Osteocyte (in vitro differentiated cells): Measurements from ENCODE around the gene TIMD4. TPM values are rescaled to one million over a fixed set of nuclear protein-coding genes. Genes with fewer than 3 reads are reported as not detected.
"Not testable (repeated sequence)": the region's sequence is repeated elsewhere in the genome, so short reads cannot be mapped to it uniquely, and the experiment has no call there.

Experiments
- DNase-seq: peaks from one replicate; pipeline ENCODE4 v3.0.0; 2021; ENCODE audit warnings: mixed read lengths; ENCODE audit not compliant: unreplicated experiment; ENCODE audit errors: extremely low spot score
- H3K27ac Mint-ChIP-seq: one replicate; pipeline ENCODE4 v1.8.0; 2021; ENCODE audit warnings: mild to moderate bottlenecking, mixed read lengths; ENCODE audit not compliant: unreplicated experiment
- H3K27me3 Mint-ChIP-seq: one replicate; pipeline ENCODE4 v1.8.0; 2021; ENCODE audit warnings: mixed read lengths; ENCODE audit not compliant: unreplicated experiment
- H3K36me3 Mint-ChIP-seq: one replicate; pipeline ENCODE4 v1.8.0; 2021; ENCODE audit warnings: mixed read lengths; ENCODE audit not compliant: unreplicated experiment
- H3K4me1 Mint-ChIP-seq: one replicate; pipeline ENCODE4 v1.8.0; 2021; ENCODE audit warnings: mixed read lengths; ENCODE audit not compliant: unreplicated experiment
- H3K4me3 Mint-ChIP-seq: one replicate; pipeline ENCODE4 v1.8.0; 2021; ENCODE audit warnings: mild to moderate bottlenecking, moderate library complexity, mixed read lengths; ENCODE audit not compliant: unreplicated experiment
- H3K9me3 Mint-ChIP-seq: one replicate; pipeline ENCODE4 v1.8.0; 2021; ENCODE audit warnings: mixed read lengths; ENCODE audit not compliant: unreplicated experiment
- CTCF ChIP-seq: fragments of 200-600 bp; sonication (generic); IDR thresholded peaks from 2 replicates; pipeline ENCODE4 v1.5.0; 2021; ENCODE audit warnings: antibody characterized with exemption, mild to moderate bottlenecking, moderate library complexity
- total RNA-seq: library from RNA; stranded (reverse); gene quantifications from 2 replicates; pipeline ENCODE4 v1.2.1, GENCODE V29; 2021

The TIMD4 gene
- total RNA-seq, 1 donor from 2014 or later: not detected

DNA sequence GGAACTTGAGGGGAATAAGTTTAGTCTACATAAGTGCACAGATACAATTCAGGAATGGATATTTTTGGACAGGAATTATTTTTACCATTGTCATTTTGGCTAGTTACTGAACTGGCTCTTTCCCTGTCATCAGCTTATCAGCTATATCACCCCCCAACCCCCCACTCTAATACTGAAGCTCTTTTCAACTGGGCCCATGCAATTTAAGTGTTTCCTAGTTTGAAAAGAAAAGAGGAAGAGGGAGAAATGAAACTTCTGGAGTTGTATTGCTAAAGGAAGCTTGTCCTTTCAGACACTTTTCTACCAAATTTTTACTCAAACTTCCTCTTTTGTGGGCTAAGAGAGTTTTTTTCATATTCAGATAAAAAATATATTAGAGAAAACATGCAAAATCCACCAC is 18.5 kb upstream of the TIMD4 start:
- H3K27ac Mint-ChIP-seq: no peak overlapping the region
- no peaks in the 10 kb centered on the region for H3K4me1 Mint-ChIP-seq
- TF ChIP-seq CTCF: no peak
- DNase-seq: no peak
- H3K9me3 Mint-ChIP-seq: no peaks in the 10 kb centered on the region
- H3K36me3 Mint-ChIP-seq: no peaks in the 10 kb centered on the region
- H3K4me3 Mint-ChIP-seq: no peak overlapping the region
- H3K27me3 Mint-ChIP-seq: no peaks in the 10 kb centered on the region

DNA sequence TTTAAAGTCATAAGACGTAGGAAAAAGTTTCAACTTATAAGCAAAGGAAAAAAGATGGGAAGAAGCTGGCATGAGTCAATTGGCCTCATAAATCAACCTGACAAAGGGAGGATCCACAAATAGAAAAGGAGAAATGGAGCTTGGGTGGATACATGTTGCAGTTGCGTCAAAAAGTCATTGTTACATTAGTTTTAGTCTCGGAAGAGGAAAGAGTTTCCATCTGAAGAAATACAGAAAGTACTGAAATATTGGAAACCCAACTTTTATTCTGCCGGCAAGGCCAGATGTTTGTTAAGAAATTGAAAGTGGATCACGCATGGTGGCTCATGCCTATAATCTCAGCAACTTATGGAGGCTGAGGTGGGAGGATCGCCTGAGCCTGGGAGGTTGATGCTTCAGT is 11.3 kb upstream of the TIMD4 start:
- Mint-ChIP-seq H3K27ac (no peak overlapping the region), H3K9me3 (peaks cover 7% of the 10 kb centered on the region), H3K27me3 (no peaks in the 10 kb centered on the region), H3K4me1 (no peaks in the 10 kb centered on the region), H3K4me3 (no peak overlapping the region), H3K36me3 (no peaks in the 10 kb centered on the region)
- no peak for TF ChIP-seq CTCF
- DNase-seq: no peak

GRCh38 chr5:156971848-156972525 is 9.0 kb upstream of the TIMD4 start:
- TF ChIP-seq CTCF: no peak
- H3K27me3 Mint-ChIP-seq: no peaks in the 10 kb centered on the region
- no peaks in the 10 kb centered on the region for H3K36me3 Mint-ChIP-seq
- H3K4me3 Mint-ChIP-seq: no peak overlapping the region
- DNase-seq: no peak
- H3K9me3 Mint-ChIP-seq: peaks cover 7% of the 10 kb centered on the region
- H3K27ac Mint-ChIP-seq: no peak overlapping the region
- no peaks in the 10 kb centered on the region for H3K4me1 Mint-ChIP-seq

DNA sequence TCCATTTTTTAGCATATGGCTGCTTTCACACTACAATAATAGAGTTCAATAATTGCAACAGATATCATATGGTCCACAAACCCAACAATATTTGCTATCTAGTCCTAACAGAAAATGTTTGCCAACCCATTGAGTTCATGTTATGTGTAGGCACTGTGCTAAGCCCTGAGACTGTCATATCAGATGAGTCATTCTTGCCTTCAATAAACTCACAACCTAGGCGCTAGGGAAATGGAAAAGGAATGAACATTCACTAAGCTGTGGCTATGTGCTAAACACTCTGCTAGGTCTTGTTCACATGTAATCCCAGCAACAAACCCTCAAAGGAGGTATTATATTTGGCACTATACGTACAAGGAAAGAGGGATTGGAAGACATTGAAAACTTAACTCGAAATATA is 8.4 kb upstream of the TIMD4 start:
- no peak overlapping the region for H3K4me3 Mint-ChIP-seq
- H3K9me3 Mint-ChIP-seq: peaks cover 7% of the 10 kb centered on the region
- TF ChIP-seq CTCF: no peak
- no peaks in the 10 kb centered on the region for H3K36me3 Mint-ChIP-seq
- no peaks in the 10 kb centered on the region for H3K4me1 Mint-ChIP-seq
- H3K27me3 Mint-ChIP-seq: no peaks in the 10 kb centered on the region
- DNase-seq: no peak
- H3K27ac Mint-ChIP-seq: no peak overlapping the region

- H3K36me3 Mint-ChIP-seq, H3K27ac Mint-ChIP-seq, DNase-seq, H3K27me3 Mint-ChIP-seq, H3K4me1 Mint-ChIP-seq, H3K4me3 Mint-ChIP-seq, H3K9me3 Mint-ChIP-seq: not testable (repeated sequence)
Measured at GRCh38 chr5:156967386-156967785, 4.4 kb upstream of the TIMD4 start.

GRCh38 chr5:156956321-156956720 is 6.7 kb downstream of the TIMD4 start:
- TF ChIP-seq CTCF: no peak
- Mint-ChIP-seq H3K4me1 (no peaks in the 10 kb centered on the region), H3K27ac (no peak overlapping the region), H3K9me3 (no peaks in the 10 kb centered on the region), H3K4me3 (no peak overlapping the region), H3K27me3 (no peaks in the 10 kb centered on the region), H3K36me3 (no peaks in the 10 kb centered on the region)
- DNase-seq: no peak
